Natural killer cell (primary cell): Measurements from ENCODE around the gene SLC8A1. TPM values are rescaled to one million over a fixed set of nuclear protein-coding genes. Genes with fewer than 3 reads are reported as not detected.

Experiments
- ATAC-seq, 3 donors: fragments of 150-1000 bp in 2 of 3; fragments of 200-7000 bp in 1 of 3; cut with Tn5 transposase; 1 replicate in 1 of 3; 2 replicates in 2 of 3; pipeline ENCODE4 v1.10.0; 2021; ENCODE audit warnings: mild to moderate bottlenecking in 2 of 3, moderate library complexity in 2 of 3
- DNase-seq, 2 donors: peaks; one replicate each; pipeline versions ENCODE4 v3.0.0 to v3.0.0-alpha.2; 2013 to 2021; ENCODE audit warnings: mixed read lengths in 1 of 2
- H3K27ac ChIP-seq: one replicate; pipeline ENCODE4 v1.5.1; 2013; ENCODE audit warnings: mild to moderate bottlenecking, low read length
- H3K27me3 ChIP-seq: one replicate; pipeline ENCODE4 v1.6.1; 2013; ENCODE audit warnings: low read length; ENCODE audit not compliant: control insufficient read depth, insufficient read depth
- H3K36me3 ChIP-seq: one replicate; pipeline ENCODE4 v1.6.1; 2013; ENCODE audit warnings: low read length; ENCODE audit not compliant: control insufficient read depth, insufficient read depth
- H3K4me1 ChIP-seq: one replicate; pipeline ENCODE4 v1.6.1; 2013; ENCODE audit warnings: low read length; ENCODE audit not compliant: control insufficient read depth, insufficient read depth
- H3K4me3 ChIP-seq: one replicate; pipeline ENCODE4 v1.5.1; 2013; ENCODE audit warnings: low read length
- H3K9me3 ChIP-seq: one replicate; pipeline ENCODE4 v1.6.1; 2013; ENCODE audit warnings: low read length; ENCODE audit not compliant: control insufficient read depth, insufficient read depth
- H3K27ac Mint-ChIP-seq, 2 donors: one replicate each; pipeline ENCODE4 v1.8.0; 2022; ENCODE audit warnings: mild to moderate bottlenecking in 2 of 2, mixed read lengths in 2 of 2, moderate library complexity in 1 of 2
- H3K27me3 Mint-ChIP-seq, 2 donors: one replicate each; pipeline ENCODE4 v1.8.0; 2022; ENCODE audit warnings: low read depth in 2 of 2, mixed read lengths in 2 of 2
- H3K36me3 Mint-ChIP-seq: one replicate; pipeline ENCODE4 v1.8.0; 2022; ENCODE audit warnings: mixed read lengths
- H3K4me1 Mint-ChIP-seq, 2 donors: one replicate each; pipeline ENCODE4 v1.8.0; 2022; ENCODE audit warnings: mixed read lengths in 2 of 2
- H3K4me3 Mint-ChIP-seq: one replicate; pipeline ENCODE4 v1.8.0; 2022; ENCODE audit warnings: mild to moderate bottlenecking, moderate library complexity, mixed read lengths
- H3K9me3 Mint-ChIP-seq, 2 donors: one replicate each; pipeline ENCODE4 v1.8.0; 2022; ENCODE audit warnings: mixed read lengths in 2 of 2
- CTCF ChIP-seq: fragments of 200-600 bp; IDR thresholded peaks from one replicate; pipeline ENCODE4 v1.8.0; 2022; ENCODE audit warnings: antibody characterized with exemption
- WGBS: methylation state at CpG from one replicate; pipeline ENCODE4 v1.1.7; 2013; ENCODE audit warnings: missing lambda C conversion rate; ENCODE audit not compliant: insufficient coverage; 5-methylcytosine and 5-hydroxymethylcytosine counted together
- intact Hi-C: fragments of 100-400 bp; cut with micrococcal nuclease; formaldehyde crosslinking; loops from one replicate; pipeline ENCODE4 v1.14.2; 2022
- total RNA-seq, 4 donors: library from RNA; stranded (reverse); fragments of 120-200 nt in 1 of 4; gene quantifications; one replicate each; pipeline versions ENCODE4 v1.2.3 to v1.2.4, GENCODE V29; 2013 to 2022

SLC8A1 gene
- total RNA-seq, 3 donors from 2014 or later (not counting 1 experiment from before 2014, with no cell fraction given): 1.4 to 4.7 (median 3.6) TPM

GRCh38 chr2:40093021-40093675 is 358.7 kb downstream of the SLC8A1 start:
- H3K36me3 ChIP-seq: no peaks in the 10 kb centered on the region
- H3K4me3 Mint-ChIP-seq: no peak overlapping the region
- no peaks in the 10 kb centered on the region for H3K27me3 ChIP-seq
- H3K9me3 Mint-ChIP-seq: no peaks in the 10 kb centered on the region
- no peaks in the 10 kb centered on the region for H3K4me1 Mint-ChIP-seq
- H3K27ac ChIP-seq: no peak overlapping the region
- H3K27me3 Mint-ChIP-seq: no peaks in the 10 kb centered on the region
- H3K27ac Mint-ChIP-seq: no peak overlapping the region
- DNase-seq: no peak
- intact Hi-C loops: no loop called here
- H3K9me3 ChIP-seq: no peaks in the 10 kb centered on the region
- ATAC-seq: no peak
- no peak overlapping the region for H3K4me3 ChIP-seq
- no peaks in the 10 kb centered on the region for H3K4me1 ChIP-seq
- TF ChIP-seq CTCF: no peak
- no peaks in the 10 kb centered on the region for H3K36me3 Mint-ChIP-seq
- 84% methylated on average over 6 of the region's 6 CpGs for WGBS

GRCh38 chr2:40090044-40090443 is 361.8 kb downstream of the SLC8A1 start:
- no peak for ATAC-seq
- TF ChIP-seq CTCF: no peak

GRCh38 chr2:40087927-40088326 is 364.0 kb downstream of the SLC8A1 start:
- intact Hi-C loops: no loop called here
- Mint-ChIP-seq H3K9me3 (peaks cover 10 to 12% of the 10 kb centered on the region in 2 donors), H3K4me1 (no peaks in the 10 kb centered on the region), H3K27ac (no peak overlapping the region), H3K36me3 (no peaks in the 10 kb centered on the region), H3K4me3 (no peak overlapping the region), H3K27me3 (no peaks in the 10 kb centered on the region)
- 99% methylated on average over 6 of the region's 7 CpGs for WGBS
- H3K27me3 ChIP-seq: no peaks in the 10 kb centered on the region
- H3K4me1 ChIP-seq: no peaks in the 10 kb centered on the region
- DNase-seq (no peak), ATAC-seq (no peak)
- no peaks in the 10 kb centered on the region for H3K36me3 ChIP-seq
- H3K9me3 ChIP-seq: no peaks in the 10 kb centered on the region
- no peak overlapping the region for H3K4me3 ChIP-seq
- TF ChIP-seq CTCF: no peak
- no peak overlapping the region for H3K27ac ChIP-seq

More at GRCh38 chr2:40090044-40090443, 361.8 kb downstream of the SLC8A1 start:
- Histone ChIP-seq H3K4me3 (no peak overlapping the region), H3K9me3 (no peaks in the 10 kb centered on the region), H3K36me3 (no peaks in the 10 kb centered on the region), H3K27me3 (no peaks in the 10 kb centered on the region), H3K27ac (no peak overlapping the region), H3K4me1 (no peaks in the 10 kb centered on the region)
- Mint-ChIP-seq H3K4me1 (no peaks in the 10 kb centered on the region), H3K9me3 (peaks cover 4 to 8% of the 10 kb centered on the region in 2 donors), H3K4me3 (no peak overlapping the region), H3K27me3 (no peaks in the 10 kb centered on the region), H3K27ac (no peak overlapping the region), H3K36me3 (no peaks in the 10 kb centered on the region)
- DNase-seq: no peak
- intact Hi-C loops: no loop called here
- 90% methylated on average over 2 of the region's 3 CpGs for WGBS

GRCh38 chr2:40087434-40087833 is 364.5 kb downstream of the SLC8A1 start:
- no peak for ATAC-seq
- Mint-ChIP-seq H3K9me3 (peaks cover 10 to 12% of the 10 kb centered on the region in 2 donors), H3K27ac (no peak overlapping the region), H3K27me3 (no peaks in the 10 kb centered on the region), H3K4me3 (no peak overlapping the region), H3K4me1 (no peaks in the 10 kb centered on the region), H3K36me3 (no peaks in the 10 kb centered on the region)
- Histone ChIP-seq H3K27me3 (no peaks in the 10 kb centered on the region), H3K4me3 (no peak overlapping the region), H3K36me3 (no peaks in the 10 kb centered on the region), H3K27ac (no peak overlapping the region), H3K4me1 (no peaks in the 10 kb centered on the region), H3K9me3 (no peaks in the 10 kb centered on the region)
- no peak for DNase-seq
- 86% methylated on average over 5 of the region's 5 CpGs for WGBS
- intact Hi-C loops: no loop called here
- TF ChIP-seq CTCF: no peak
